Islet precursor cell (in vitro differentiated cells): ENCODE results near the gene GPRC5D.
A peak's percentile ranks its signal among the peaks of the same experiment; 100 is the strongest.

Source experiments
- DNase-seq: peaks from one replicate; pipeline ENCODE4 v3.0.0-alpha.2; 2018

GPRC5D gene

DNA sequence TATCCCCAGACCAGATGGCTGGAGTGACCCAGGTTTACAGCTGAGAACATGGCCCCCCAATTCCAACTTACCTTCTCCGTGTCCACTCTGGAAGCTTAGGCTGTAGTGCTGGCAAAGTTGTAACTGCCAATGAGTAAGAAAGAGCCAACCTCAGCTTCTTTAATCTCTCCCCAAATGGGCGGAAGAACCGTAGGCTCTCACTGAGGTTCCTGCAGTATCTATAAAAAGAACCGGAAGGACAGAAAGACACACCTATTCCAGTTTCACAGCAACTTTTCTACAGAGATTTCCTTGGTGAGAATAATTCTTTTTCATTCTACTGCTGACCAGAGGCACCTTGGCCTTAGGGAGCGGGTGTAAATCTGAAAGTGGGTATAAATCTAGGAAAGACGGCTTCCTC, at the start of gene GPRC5D:
TSS of gene GPRC5D (minus strand) at position 135 of the 400 bp plus-strand sequence. CDS start 1,786 bp downstream, outside the sequence.
- DNase-seq, result no peak

GRCh38 chr12:13001775-13002040, 49.7 kb upstream of the GPRC5D start:
- DNase-seq, result no peak

DNA sequence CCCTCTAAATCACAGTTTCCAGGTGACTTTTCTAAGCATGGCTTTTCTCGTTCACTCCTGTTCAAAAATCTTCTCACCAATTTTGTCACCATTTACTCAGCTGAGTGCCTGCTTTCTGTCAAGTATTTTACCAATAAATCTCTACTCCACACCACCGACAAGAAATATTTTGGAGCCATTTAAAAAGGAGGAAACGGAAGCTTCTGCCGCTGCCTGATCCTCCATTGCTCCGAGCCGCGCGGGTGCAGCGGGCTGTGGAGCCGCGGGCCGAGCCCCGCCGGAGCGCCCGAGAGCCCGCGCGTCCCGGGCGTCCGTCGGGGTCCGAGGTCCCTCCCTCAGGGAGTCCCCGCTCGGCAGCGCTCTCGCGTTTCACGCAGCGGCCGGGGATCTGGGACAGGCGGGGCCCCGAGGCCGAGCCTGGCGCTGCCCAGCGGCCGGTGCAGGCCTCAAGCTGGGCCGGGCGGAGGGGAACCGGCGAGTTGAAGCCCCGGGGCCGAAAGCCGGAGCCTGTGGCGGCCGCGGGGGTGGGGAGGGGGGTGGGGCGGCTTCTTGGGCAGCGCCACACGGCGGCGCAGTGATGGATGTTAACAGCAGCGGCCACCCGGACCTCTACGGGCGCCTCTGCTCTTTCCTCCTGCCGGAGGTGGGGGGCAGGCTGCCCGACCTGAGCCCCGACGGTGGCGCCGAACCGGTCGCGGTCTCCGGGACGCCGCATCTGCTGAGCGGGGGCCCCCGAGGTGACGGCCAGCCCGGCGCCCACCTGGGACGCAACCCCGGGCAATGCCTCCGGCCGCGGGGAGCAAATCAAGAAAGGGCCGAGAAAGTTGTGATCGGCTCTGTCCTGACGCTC, 49.2 kb upstream of the GPRC5D start:
- peak; percentile 89 for DNase-seq

GRCh38 chr12:13000616-13000924, 48.6 kb upstream of the GPRC5D start:
- DNase-seq, result no peak

DNA sequence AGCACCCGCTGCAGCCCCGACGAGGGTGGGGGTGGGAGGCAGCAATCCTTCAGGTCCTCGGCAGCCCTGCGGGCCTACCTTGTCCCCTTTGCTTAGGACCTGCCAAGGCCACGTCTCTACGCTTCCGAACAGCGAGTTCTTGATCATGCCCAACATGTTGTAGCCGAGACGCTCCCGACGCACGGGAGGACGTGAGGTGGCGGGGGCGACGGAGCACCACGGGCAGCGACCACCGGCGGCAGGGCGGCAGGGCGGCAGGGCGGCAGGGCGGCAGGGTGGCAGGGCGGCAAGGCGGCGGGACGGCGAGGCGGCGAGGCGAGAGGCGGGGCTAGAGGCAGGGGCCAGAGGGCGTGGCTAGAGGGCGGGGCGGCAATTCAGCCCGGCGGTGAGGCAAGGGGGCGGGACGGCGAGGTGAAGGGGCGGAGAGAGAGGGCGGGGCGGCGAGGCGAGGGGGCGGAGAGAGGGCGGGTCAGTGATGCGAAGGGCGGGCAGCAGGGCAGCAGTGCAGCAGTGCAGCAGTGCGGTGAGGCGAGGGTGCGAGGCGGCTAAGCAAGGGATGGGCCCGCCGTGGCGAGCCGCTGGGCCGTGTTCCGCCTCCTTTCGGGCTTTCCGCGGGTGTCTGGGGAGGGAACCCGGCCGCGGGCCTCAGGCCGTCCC, 48.1 kb upstream of the GPRC5D start, which contains the start of gene HEBP1:
TSS of gene HEBP1 (minus strand) at position 307 of the 657 bp plus-strand sequence. CDS start at position 156, 151 bp downstream.
- peak; percentile 99 for DNase-seq

GRCh38 chr12:12999271-12999958, 47.4 kb upstream of the GPRC5D start:
- DNase-seq, result no peak

DNA sequence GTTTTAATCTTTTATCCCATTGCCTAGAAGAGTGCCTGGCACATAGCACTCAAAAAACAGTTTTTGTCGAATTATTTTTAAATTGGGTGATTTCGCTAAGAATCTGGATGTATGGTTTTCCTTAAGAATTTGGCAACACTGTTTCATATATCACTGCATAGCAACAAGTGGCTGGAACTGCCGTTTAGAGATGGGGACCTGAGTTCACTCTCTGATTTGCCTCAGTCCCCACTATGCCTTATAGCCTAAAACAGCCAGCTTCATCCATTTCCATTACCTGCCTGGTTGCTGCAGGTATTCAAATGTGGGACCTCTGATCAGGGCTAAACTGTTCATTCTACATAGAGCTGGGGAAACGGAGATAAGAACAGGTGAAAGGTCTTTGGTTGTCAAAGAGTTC, 46.3 kb upstream of the GPRC5D start:
- no peak for DNase-seq

DNA sequence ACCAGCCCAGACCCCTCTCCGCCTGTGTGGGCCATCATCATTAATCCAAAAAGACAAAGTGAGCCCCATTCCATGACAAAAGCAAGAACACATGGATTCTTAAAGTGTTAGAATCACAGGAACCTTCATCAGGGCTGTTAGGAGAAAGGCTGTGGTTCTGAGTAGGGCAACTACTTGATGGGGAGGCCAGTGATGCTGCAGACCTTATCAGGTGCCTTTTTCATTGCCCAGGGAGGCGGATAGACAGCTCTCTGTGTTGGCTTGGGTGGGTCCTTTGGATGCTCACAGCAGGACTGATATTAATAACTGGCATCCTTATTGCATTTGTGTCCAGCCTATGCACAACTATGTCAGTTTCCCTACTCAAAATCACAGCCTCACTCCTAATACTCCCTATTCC, 45.8 kb upstream of the GPRC5D start:
- no peak for DNase-seq

- DNase-seq, result no peak
Observed at GRCh38 chr12:12997156-12997555, 45.2 kb upstream of the GPRC5D start.

- no peak for DNase-seq
Observed at GRCh38 chr12:12996209-12996608, 44.2 kb upstream of the GPRC5D start.

GRCh38 chr12:12995088-12995487, 43.1 kb upstream of the GPRC5D start:
- DNase-seq, result no peak

DNA sequence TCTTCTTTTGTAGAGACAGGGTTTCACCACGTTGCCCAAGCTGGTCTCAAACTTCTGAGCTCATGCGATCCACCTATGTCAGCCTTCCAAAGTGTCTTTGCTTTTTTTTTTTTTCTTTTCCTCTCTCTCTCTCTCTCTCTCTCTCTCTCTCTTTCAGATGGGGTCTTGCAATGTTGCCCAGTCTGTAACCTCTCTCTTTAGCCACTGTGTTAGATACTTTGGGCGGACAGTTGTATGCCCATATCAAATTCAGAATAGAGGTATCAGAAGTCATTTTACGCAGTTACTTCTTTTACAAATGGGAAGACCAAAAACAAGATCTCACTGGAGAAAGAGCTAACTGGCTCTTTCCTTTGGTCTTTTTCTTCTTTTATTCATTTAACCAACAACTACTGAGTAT, 41.4 kb upstream of the GPRC5D start:
- DNase-seq, result no peak

GRCh38 chr12:12992418-12993130, 40.6 kb upstream of the GPRC5D start:
- DNase-seq, result no peak

GRCh38 chr12:12990700-12991468, 38.9 kb upstream of the GPRC5D start:
- DNase-seq, result peak; percentile 97

DNA sequence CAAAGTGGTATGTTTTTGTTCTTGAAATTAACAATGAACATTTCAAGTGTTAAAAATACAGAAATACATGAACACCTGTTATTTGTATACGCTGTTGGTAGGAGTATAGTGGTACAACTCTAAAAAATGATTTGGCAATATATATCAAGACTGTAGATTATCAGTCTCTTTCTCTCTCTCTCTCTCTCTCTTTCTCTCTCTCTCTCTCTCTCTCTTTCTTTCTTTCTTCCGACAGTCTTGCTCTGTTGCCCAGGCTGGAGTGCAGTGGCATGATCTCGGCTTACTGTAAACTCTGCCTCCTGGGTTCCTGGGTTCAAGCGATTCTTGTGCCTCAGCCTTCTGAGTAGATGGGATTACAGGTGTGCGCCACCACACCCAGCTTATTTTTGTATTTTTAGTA, 35.5 kb upstream of the GPRC5D start:
- DNase-seq, result no peak

DNA sequence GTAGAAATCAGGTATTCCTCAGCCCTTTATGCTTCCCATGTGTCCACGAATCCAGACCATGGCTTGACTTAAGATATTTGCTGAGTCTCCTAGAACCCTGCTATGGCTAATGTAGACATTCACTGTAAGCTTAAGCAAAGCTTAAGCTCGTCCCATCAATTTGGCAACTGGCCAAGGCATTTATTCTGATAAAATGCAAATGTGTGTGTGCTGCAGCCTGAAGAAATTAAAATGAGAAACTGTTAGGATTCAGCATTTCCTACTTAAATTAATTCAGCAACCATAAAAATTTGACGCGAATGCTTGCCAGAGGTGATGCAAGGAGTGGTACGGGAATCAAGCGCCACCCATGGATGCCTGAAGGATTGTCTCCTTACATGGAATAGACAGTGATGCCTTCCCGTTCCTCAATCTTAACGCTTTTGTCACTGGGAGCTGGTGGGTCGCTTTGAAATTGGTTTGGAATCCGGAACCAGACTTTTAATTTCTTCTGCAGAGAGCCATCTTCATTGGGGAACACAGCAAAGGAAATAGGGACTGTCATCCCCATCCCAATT, 34.9 kb upstream of the GPRC5D start:
- no peak for DNase-seq

DNA sequence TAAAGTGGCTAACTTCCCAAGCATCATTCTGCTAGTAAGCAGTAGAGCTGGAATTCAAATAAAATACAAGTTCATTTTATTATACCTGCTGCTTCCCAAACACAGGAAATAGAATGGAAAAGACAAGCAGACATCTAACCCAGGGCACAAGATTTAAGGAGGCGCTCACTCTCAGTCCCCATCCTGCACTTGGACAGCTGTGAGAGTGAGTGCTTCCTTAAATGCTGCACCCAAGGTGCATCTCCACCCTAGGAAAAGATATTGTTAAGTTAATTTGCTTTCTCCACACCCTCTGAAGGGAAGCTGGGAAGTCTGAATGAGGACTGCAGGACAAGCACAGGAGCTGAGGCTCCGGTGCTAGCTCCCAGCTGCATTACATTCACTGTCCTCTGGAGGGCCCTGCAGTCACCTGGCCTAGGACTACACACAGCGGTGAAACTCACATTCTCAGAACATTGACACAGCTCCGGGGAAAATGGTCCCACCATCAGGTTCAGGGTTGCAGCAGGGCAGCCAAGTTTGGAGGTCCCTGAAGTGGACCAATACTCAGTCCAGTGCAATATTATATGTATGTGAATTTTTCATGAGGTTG, 33.9 kb upstream of the GPRC5D start:
- DNase-seq, result peak; percentile 82

DNA sequence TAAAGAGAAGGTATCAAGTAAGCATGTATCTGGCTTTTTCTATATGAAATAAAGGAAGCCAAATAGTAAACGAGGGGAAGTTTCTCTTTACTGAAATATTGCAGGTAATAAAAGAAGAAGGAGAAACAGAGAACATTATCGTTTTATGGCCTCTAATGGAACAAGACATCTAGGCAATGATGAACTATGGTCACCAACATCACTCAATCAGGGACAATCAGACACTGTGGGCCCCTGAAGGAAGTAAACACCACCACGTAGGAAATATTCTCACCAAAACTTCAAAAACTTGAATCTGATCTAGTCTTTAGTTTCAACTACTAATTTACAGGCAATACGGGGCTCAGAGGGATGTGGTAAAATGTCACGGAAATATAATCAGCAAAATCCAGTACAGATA, 32.2 kb upstream of the GPRC5D start:
- DNase-seq, result no peak

DNA sequence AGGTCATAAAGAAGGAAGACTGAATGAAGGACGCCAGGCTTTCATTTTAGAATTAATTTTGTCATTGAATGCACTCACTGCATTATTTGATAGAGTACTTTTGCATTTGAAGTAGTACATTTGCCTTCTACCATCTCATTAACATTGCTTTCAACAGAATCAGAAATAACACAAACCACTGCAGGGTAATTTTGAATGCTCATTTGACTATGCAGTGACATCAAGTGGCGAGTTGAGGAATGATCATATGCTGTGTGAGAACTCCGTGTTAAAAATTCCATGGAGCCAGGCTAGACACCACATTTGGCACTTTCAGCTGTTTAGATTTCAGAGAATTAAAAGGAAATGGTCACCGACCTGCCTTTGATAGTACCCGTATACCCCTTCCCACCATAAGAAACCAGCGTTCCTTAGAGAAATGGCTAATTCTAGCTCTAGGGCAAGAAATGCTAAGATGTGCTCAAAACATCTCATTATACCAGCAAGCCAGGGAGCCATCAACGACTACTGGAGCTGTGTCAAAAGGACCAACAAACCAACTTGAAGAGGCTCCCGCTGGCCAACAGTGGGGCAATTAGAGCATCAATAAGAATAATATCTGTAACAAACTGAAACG, 31.6 kb upstream of the GPRC5D start:
- DNase-seq, result peak; percentile 56

- DNase-seq, result peak; percentile 4
Observed at GRCh38 chr12:12982331-12982730, 30.4 kb upstream of the GPRC5D start.

- DNase-seq, result peak; percentile 59
Observed at GRCh38 chr12:12979731-12980259, 27.8 kb upstream of the GPRC5D start.
